H9 (cell line): ENCODE results near the gene ZNF160. TPM values are rescaled to one million over a fixed set of nuclear protein-coding genes. Genes with fewer than 3 reads are reported as not detected.

Experiments used
- DNase-seq: peaks from one replicate; pipeline ENCODE4 v3.0.0-alpha.2; 2017
- H2AFZ ChIP-seq: one replicate; pipeline ENCODE4 v1.6.1; 2013; ENCODE audit warnings: mild to moderate bottlenecking, low read length, control low read depth, moderate library complexity
- H2AK5ac ChIP-seq: 2 replicates; pipeline ENCODE4 v1.6.1; 2013; ENCODE audit warnings: low read length, control low read depth, mixed read lengths; ENCODE audit not compliant: insufficient read length
- H2BK120ac ChIP-seq: one replicate; pipeline ENCODE4 v1.6.1; 2013; ENCODE audit warnings: low read depth, mild to moderate bottlenecking, low read length, control low read depth, inconsistent platforms; ENCODE audit not compliant: poor library complexity, severe bottlenecking
- H2BK12ac ChIP-seq: 2 replicates; pipeline ENCODE4 v1.6.1; 2013; ENCODE audit warnings: low read length, control low read depth, mixed read lengths, low read depth; ENCODE audit not compliant: insufficient read length
- H2BK15ac ChIP-seq: 2 replicates; pipeline ENCODE4 v1.6.1; 2013; ENCODE audit warnings: low read depth, low read length, control low read depth
- H2BK20ac ChIP-seq: one replicate; pipeline ENCODE4 v1.6.1; 2013; ENCODE audit warnings: low read depth, mild to moderate bottlenecking, low read length, control low read depth, inconsistent platforms; ENCODE audit not compliant: poor library complexity, severe bottlenecking
- H2BK5ac ChIP-seq: 2 replicates; pipeline ENCODE4 v1.6.1; 2013; ENCODE audit warnings: low read length, control low read depth, mixed read lengths; ENCODE audit not compliant: insufficient read length
- H3K14ac ChIP-seq: 2 replicates; pipeline ENCODE4 v1.6.1; 2013; ENCODE audit warnings: low read length, control low read depth; ENCODE audit not compliant: insufficient read depth
- H3K18ac ChIP-seq: 2 replicates; pipeline ENCODE4 v1.6.1; 2013; ENCODE audit warnings: low read depth, mild to moderate bottlenecking, mixed read lengths, low read length, control low read depth; ENCODE audit not compliant: insufficient read length
- H3K23ac ChIP-seq: 2 replicates; pipeline ENCODE4 v1.6.1; 2013; ENCODE audit warnings: low read length, control low read depth, mixed read lengths, low read depth; ENCODE audit not compliant: insufficient read length
- H3K23me2 ChIP-seq: 2 replicates; pipeline ENCODE4 v1.6.1; 2013; ENCODE audit warnings: low read depth, mild to moderate bottlenecking, mixed read lengths, low read length, control low read depth; ENCODE audit not compliant: insufficient read length, poor library complexity, severe bottlenecking
- H3K27ac ChIP-seq: 2 replicates; pipeline ENCODE4 v1.5.1; 2013; ENCODE audit warnings: low read length, control low read depth, mixed read lengths, low read depth; ENCODE audit not compliant: insufficient read length
- H3K27me3 ChIP-seq: 2 replicates; pipeline ENCODE4 v1.6.1; 2013; ENCODE audit warnings: low read length, control low read depth, inconsistent platforms; ENCODE audit not compliant: insufficient read depth
- H3K4ac ChIP-seq: 2 replicates; pipeline ENCODE4 v1.6.1; 2013; ENCODE audit warnings: low read depth, mild to moderate bottlenecking, control low read depth, inconsistent platforms, low read length, moderate library complexity
- H3K4me1 ChIP-seq: 2 replicates; pipeline ENCODE4 v1.6.1; 2013; ENCODE audit warnings: low read length, control low read depth, inconsistent platforms; ENCODE audit not compliant: insufficient read depth
- H3K4me2 ChIP-seq: 2 replicates; pipeline ENCODE4 v1.6.1; 2013; ENCODE audit warnings: low read length, control low read depth, mixed read lengths; ENCODE audit not compliant: insufficient read length, insufficient read depth
- H3K56ac ChIP-seq: 2 replicates; pipeline ENCODE4 v1.6.1; 2013; ENCODE audit warnings: low read depth, mild to moderate bottlenecking, mixed read lengths, low read length, control low read depth; ENCODE audit not compliant: insufficient read length
- H3K79me1 ChIP-seq: 2 replicates; pipeline ENCODE4 v1.6.1; 2013; ENCODE audit warnings: low read depth, mild to moderate bottlenecking, moderate library complexity, low read length, control low read depth, inconsistent platforms; ENCODE audit not compliant: insufficient read depth, poor library complexity, severe bottlenecking
- H3K79me2 ChIP-seq: 2 replicates; pipeline ENCODE4 v1.6.1; 2013; ENCODE audit warnings: low read length, control low read depth, inconsistent platforms; ENCODE audit not compliant: insufficient read depth
- H3K9ac ChIP-seq: 2 replicates; pipeline ENCODE4 v1.6.1; 2013; ENCODE audit warnings: low read length, control low read depth, mixed read lengths; ENCODE audit not compliant: insufficient read length; ENCODE audit errors: extremely low read depth
- H3K9me3 ChIP-seq: one replicate; pipeline ENCODE4 v1.6.1; 2013; ENCODE audit warnings: low read depth, low read length, inconsistent platforms; ENCODE audit not compliant: control insufficient read depth
- H3T11ph ChIP-seq: one replicate; pipeline ENCODE4 v1.6.1; 2013; ENCODE audit warnings: mild to moderate bottlenecking, low read length, control low read depth, inconsistent platforms
- H4K20me1 ChIP-seq: one replicate; pipeline ENCODE4 v1.6.1; 2013; ENCODE audit not compliant: control insufficient read depth, insufficient read length, insufficient read depth
- H4K5ac ChIP-seq: 2 replicates; pipeline ENCODE4 v1.6.1; 2013; ENCODE audit warnings: low read depth, mild to moderate bottlenecking, mixed read lengths, low read length, control low read depth; ENCODE audit not compliant: insufficient read length
- H4K8ac ChIP-seq: replicated peaks from 2 replicates; pipeline ENCODE4 v1.6.1; 2013; ENCODE audit warnings: low read length, control low read depth, mixed read lengths, low read depth; ENCODE audit not compliant: insufficient read length
- H4K91ac ChIP-seq: 2 replicates; pipeline ENCODE4 v1.6.1; 2013; ENCODE audit warnings: low read depth, mild to moderate bottlenecking, moderate library complexity, mixed read lengths, low read length, control low read depth; ENCODE audit not compliant: insufficient read length
- H3K27ac Mint-ChIP-seq, 3 experiments: 2 replicates in 2 of 3; 3 replicates in 1 of 3; pipeline ENCODE4 v1.8.0; 2020 to 2021; ENCODE audit warnings: mixed read lengths in 3 of 3, mild to moderate bottlenecking in 1 of 3, moderate library complexity in 1 of 3
- H3K27me3 Mint-ChIP-seq: 2 replicates; pipeline ENCODE4 v1.8.0; 2021; ENCODE audit warnings: low read depth, mild to moderate bottlenecking, moderate library complexity, mixed read lengths
- H3K36me3 Mint-ChIP-seq, 3 experiments: 2 replicates in 2 of 3; 3 replicates in 1 of 3; pipeline ENCODE4 v1.8.0; 2020 to 2021; ENCODE audit warnings: low read depth in 3 of 3, mixed read lengths in 3 of 3; ENCODE audit not compliant: insufficient read depth in 1 of 3
- H3K4me1 Mint-ChIP-seq, 2 experiments: 2 replicates each; pipeline ENCODE4 v1.8.0; 2020; ENCODE audit warnings: mixed read lengths in 2 of 2
- H3K4me3 Mint-ChIP-seq, 2 experiments: 2 replicates in 1 of 2; 3 replicates in 1 of 2; pipeline ENCODE4 v1.8.0; 2020 to 2021; ENCODE audit warnings: mild to moderate bottlenecking in 2 of 2, mixed read lengths in 2 of 2, moderate library complexity in 1 of 2
- H3K9me3 Mint-ChIP-seq, 2 experiments: 2 replicates in 1 of 2; 3 replicates in 1 of 2; pipeline ENCODE4 v1.8.0; 2020; ENCODE audit warnings: mild to moderate bottlenecking in 2 of 2, mixed read lengths in 2 of 2, moderate library complexity in 1 of 2
- whole genome bisulfite sequencing: extraction: QIAGEN DNeasy Blood & Tissue Kit; methylation state at CpG from one replicate; pipeline ENCODE4 v1.1.7; 2013; ENCODE audit warnings: missing lambda C conversion rate, low lambda C conversion rate, mixed read lengths; ENCODE audit not compliant: insufficient read length; ENCODE audit errors: extremely low coverage; 5-methylcytosine and 5-hydroxymethylcytosine counted together
- total RNA-seq: library from RNA; stranded (reverse); gene quantifications from 2 replicates; pipeline ENCODE4 v1.2.1, GENCODE V29; 2021
- TF ChIP-seq, protein P1 (sequence below): fragments of 200-600 bp; sonication (generic); conservative IDR thresholded peaks from 3 replicates; pipeline ENCODE4 v1.8.0; 2021; ENCODE audit warnings: antibody characterized with exemption, mild to moderate bottlenecking

Gene ZNF160
- total RNA-seq, 1 experiment from 2014 or later, result 31.1 TPM

DNA sequence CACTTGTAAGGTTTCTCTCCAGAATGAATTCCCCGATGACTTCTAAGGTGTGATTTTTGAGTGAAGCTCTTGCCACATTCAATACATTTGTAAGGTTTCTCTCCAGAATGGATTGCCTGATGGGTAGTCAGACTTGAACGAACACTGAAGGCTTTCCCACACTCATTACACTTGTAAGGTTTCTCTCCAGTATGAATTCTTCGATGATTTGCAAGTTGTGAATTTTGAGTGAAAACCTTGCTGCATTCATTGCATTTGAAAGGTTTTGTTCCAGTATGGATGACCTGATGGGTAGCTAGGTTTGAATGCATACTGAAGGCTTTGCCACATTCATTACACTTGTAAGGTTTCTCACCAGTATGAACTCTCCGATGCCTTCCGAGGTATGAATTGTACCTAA, 34.4 kb downstream of the ZNF160 start:
- no peak overlapping the region for H2AFZ ChIP-seq
- H2BK15ac ChIP-seq, result no peak overlapping the region
- Mint-ChIP-seq H3K36me3 (peaks cover 58 to 82% (median 78%) of the 10 kb centered on the region in 3 experiments), H3K27me3 (no peaks in the 10 kb centered on the region), H3K4me3 (no peak overlapping the region), H3K27ac (no peak overlapping the region), H3K4me1 (no peaks in the 10 kb centered on the region), H3K9me3 (peaks cover 55 to 58% of the 10 kb centered on the region in 2 experiments)
- no peaks in the 10 kb centered on the region for H4K20me1 ChIP-seq
- H3K9ac ChIP-seq, result no peak overlapping the region
- no peak overlapping the region for H3K14ac ChIP-seq
- H3K23me2 ChIP-seq, result no peaks in the 10 kb centered on the region
- H3T11ph ChIP-seq, result no peak overlapping the region
- no peak overlapping the region for H4K8ac ChIP-seq
- H3K79me1 ChIP-seq, result no peaks in the 10 kb centered on the region
- H3K27me3 ChIP-seq, result no peaks in the 10 kb centered on the region
- no peak overlapping the region for H2AK5ac ChIP-seq
- H3K79me2 ChIP-seq, result no peaks in the 10 kb centered on the region
- DNase-seq, result no peak
- no peak overlapping the region for H3K18ac ChIP-seq
- TF ChIP-seq, protein P1, sequence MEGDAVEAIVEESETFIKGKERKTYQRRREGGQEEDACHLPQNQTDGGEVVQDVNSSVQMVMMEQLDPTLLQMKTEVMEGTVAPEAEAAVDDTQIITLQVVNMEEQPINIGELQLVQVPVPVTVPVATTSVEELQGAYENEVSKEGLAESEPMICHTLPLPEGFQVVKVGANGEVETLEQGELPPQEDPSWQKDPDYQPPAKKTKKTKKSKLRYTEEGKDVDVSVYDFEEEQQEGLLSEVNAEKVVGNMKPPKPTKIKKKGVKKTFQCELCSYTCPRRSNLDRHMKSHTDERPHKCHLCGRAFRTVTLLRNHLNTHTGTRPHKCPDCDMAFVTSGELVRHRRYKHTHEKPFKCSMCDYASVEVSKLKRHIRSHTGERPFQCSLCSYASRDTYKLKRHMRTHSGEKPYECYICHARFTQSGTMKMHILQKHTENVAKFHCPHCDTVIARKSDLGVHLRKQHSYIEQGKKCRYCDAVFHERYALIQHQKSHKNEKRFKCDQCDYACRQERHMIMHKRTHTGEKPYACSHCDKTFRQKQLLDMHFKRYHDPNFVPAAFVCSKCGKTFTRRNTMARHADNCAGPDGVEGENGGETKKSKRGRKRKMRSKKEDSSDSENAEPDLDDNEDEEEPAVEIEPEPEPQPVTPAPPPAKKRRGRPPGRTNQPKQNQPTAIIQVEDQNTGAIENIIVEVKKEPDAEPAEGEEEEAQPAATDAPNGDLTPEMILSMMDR, result no peak
- H2BK5ac ChIP-seq, result no peak overlapping the region
- H3K4me2 ChIP-seq, result no peak overlapping the region
- H2BK12ac ChIP-seq, result no peak overlapping the region
- no peak overlapping the region for H4K91ac ChIP-seq
- no peaks in the 10 kb centered on the region for H3K4me1 ChIP-seq
- H2BK120ac ChIP-seq, result no peak overlapping the region
- H2BK20ac ChIP-seq, result no peak overlapping the region
- no peak overlapping the region for H3K4ac ChIP-seq
- no peak overlapping the region for H3K27ac ChIP-seq
- WGBS, result no CpG with 5 or more reads among the region's 5 CpGs
- no peak overlapping the region for H4K5ac ChIP-seq
- peaks cover 34% of the 10 kb centered on the region for H3K9me3 ChIP-seq
- no peak overlapping the region for H3K56ac ChIP-seq
- no peak overlapping the region for H3K23ac ChIP-seq
